HG03432 (cell line): Measurements from ENCODE around the gene EMC10.

Experiments
- ATAC-seq: cut with Tn5 transposase; IDR thresholded peaks from one replicate; pipeline ENCODE4 v1.9.1; 2021; ENCODE audit warnings: mild to moderate bottlenecking, moderate library complexity; ENCODE audit not compliant: unreplicated experiment

EMC10 gene

DNA sequence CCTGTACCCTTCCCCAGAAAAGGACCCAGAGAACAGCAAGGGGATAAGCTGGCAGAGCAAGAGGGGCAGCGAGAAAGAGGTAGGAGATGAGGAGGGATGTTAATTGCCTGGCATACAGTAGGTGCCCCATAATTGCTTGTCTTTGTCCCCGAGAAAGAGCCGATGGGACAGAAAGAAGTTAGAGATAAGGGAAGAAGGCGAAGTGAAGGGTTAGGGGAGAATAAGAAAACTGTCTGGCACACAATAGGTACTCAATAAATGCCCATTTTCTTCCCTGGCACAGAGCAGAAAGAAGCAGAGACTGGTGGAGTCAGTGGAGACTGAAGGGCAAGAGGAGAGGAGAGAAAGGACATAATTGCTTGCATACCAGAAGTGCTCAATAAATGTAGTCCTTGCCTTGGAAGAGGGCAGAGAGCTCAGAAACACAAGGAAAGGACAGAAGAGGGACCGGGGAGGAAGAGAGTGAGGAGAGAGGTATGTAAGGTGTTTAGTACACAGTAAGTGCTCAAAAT is 18.8 kb downstream of the EMC10 start:
- no peak for ATAC-seq

- no peak for ATAC-seq
Observed at GRCh38 chr19:50496189-50497021, 20.1 kb downstream of the EMC10 start.

GRCh38 chr19:50497022-50497405 is 20.7 kb downstream of the EMC10 start:
- ATAC-seq = no peak

DNA sequence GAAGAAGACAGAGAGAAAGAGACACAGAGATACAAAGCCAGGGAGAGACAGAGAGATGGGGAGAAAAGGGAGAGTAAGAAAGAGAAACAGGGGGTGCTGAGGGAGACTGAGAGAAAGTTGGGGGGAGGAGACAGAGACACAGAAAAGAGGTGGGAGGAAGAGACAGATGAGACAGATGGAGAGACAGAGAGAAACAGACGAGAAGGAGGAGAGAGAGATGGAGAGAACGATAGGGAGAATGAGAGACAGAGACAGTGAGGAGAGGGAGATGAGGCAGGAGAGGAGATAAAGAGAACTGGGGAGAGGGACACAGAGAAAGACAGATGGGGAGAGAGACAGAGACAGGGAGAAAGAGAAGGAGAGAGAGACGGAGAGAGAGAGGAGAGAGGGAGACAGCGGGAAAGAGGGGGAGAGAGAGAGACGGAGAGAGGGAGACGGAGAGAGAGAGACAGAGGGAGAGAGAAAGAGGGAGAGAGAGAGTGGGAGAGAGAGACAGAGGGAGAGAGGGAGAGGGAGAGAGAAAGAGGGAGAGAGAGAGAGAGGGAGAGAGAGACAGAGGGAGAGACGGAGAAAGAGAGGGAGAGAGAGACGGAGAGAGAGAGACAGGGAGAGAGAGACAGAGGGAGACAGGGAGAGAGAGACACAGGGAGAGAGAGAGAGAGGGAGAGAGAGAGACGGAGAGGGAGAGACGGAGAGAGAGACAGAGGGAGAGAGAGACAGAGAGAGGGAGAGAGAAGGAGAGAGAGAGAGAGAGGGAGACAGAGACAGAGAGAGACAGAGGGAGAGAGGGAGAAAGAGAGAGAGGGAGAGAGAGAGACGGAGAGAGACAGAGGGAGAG is 22.1 kb downstream of the EMC10 start:
- no peak for ATAC-seq

- no peak for ATAC-seq
Observed at GRCh38 chr19:50500060-50500752, 23.9 kb downstream of the EMC10 start.

DNA sequence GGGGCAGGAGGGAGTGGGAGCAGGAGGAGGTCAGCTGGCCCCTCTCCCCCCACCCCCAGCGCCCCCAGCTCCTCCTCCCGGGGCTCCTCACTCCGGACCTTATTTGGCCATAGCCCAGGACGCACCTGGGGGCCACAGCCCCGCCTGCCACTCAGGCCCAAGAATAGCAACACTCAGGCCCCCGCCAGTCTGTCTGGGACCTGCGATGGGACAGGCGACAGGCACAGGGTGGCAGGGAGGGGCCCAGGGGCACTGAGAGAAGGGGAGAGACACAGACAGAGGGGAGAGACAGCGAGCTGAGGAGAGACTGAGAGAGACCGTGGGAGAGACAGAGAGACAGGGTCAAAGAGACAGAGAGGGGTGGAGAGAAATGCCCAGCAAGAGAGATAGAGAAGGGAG is 24.4 kb downstream of the EMC10 start:
- ATAC-seq = no peak

- ATAC-seq = no peak
Observed at GRCh38 chr19:50501186-50501567, 24.9 kb downstream of the EMC10 start.

DNA sequence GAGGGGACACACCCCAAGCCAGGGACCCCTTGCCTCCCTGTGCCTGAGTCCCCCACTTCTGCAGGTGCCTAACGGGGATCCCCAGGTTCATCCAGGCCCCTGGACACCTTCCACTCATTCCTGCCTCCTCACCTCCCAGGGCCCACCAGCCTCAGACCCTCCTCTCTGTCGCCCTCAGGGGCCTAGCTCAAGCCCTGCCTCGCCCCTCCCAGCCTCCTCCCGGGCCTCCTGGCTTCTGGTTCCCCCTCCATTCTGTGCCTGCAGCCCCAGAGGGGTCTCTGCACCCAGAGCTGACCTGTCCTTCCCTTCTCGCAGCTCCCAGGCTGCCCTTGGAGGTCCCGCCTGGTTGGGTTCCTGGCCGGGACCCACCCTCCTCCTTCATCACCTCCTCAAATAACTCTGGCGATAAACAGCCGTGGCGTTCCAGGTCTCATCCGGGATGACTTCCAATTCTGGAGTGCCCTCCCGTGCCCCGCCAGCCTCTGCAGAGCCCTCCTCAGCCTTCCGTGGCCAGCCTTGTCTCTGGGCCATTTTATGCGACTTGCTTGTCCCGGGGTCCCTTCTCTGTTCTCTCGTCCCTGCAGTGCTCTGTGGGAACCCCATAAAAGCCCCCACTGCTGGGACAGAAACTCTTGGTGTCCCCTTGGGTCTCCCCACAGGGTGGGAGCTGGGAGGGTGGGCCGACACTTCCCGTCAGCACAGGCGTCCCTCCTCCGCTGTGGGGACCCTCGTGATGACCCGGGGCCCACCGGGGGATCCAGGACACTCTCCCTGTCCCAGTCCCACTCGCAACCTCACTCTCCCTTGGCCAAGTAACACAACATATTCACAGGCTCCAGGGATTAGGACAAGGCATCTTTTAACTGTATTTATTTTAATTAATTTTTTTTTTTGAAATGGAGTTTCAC is 25.5 kb downstream of the EMC10 start:
- no peak for ATAC-seq

DNA sequence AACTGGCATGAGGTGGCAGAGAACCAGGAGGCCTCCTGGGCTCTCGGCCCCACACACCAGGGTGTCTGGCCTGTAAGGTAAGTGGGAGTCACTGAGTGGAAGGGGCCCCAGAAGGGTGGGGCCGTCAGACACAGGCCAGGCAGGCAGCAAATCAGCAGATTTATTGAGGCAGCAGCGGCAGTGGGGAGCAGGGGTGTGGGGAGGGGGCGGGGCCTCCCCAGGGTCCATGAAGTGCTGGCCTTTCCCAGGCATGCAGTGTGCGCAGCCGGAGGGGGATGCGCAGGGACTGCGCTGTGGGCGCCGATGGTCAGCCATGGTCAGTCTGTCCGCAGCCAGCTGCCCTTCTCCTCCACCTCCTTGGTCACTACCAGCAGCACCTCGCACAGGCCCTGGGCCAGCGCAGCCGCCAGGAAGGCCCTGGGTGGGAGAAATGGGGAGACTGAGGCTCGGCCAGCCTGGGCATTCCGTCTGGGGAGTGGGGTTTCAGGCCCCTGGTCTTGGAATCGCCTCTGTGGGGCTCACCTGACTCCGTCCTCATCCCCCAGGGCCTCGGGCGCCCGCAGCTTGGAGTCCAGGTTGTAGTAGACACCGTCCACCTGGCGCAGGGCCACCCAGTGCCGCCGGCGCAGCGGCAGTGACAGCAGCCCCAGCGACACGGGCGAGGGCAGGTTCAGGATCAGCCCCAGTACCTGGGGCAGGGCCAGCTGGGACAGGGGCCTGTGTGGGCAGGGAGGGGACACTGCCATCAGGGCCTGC is 29.7 kb downstream of the EMC10 start:
- no peak for ATAC-seq

GRCh38 chr19:50506700-50507099 is 30.4 kb downstream of the EMC10 start:
- no peak for ATAC-seq

DNA sequence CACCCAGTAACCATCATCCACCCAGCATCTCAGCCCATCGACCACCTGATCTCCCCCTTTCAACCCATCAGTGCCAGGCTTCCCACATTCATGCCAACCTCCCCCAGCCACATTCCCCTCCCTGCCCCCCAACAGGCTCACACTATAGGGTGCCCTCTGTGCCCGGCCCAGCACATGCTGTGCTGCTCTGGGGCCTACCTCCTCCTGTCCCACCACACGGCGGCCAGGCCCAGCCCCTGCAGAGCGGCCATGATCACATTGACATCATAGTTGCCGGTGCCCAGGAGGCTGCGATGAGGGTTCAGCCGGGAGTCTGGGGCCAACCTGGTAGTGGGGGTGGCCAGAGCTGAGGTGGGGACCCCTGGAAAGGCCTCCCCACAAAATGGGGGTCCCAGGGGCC is 31.1 kb downstream of the EMC10 start:
- no peak for ATAC-seq

- no peak for ATAC-seq
Observed at GRCh38 chr19:50508843-50509190, 32.5 kb downstream of the EMC10 start.

- no peak for ATAC-seq
Observed at GRCh38 chr19:50509366-50509765, 33.1 kb downstream of the EMC10 start.

- no peak for ATAC-seq
Observed at GRCh38 chr19:50510121-50510670, 33.9 kb downstream of the EMC10 start.

GRCh38 chr19:50510700-50511068 is 34.4 kb downstream of the EMC10 start:
- no peak for ATAC-seq

- ATAC-seq = peak; percentile 85
Observed at GRCh38 chr19:50511069-50511822, 34.9 kb downstream of the EMC10 start, which contains the start of gene JOSD2. JOSD2 (minus strand) TSS chr19:50511191; CDS start chr19:50510431, 760 bp downstream.

DNA sequence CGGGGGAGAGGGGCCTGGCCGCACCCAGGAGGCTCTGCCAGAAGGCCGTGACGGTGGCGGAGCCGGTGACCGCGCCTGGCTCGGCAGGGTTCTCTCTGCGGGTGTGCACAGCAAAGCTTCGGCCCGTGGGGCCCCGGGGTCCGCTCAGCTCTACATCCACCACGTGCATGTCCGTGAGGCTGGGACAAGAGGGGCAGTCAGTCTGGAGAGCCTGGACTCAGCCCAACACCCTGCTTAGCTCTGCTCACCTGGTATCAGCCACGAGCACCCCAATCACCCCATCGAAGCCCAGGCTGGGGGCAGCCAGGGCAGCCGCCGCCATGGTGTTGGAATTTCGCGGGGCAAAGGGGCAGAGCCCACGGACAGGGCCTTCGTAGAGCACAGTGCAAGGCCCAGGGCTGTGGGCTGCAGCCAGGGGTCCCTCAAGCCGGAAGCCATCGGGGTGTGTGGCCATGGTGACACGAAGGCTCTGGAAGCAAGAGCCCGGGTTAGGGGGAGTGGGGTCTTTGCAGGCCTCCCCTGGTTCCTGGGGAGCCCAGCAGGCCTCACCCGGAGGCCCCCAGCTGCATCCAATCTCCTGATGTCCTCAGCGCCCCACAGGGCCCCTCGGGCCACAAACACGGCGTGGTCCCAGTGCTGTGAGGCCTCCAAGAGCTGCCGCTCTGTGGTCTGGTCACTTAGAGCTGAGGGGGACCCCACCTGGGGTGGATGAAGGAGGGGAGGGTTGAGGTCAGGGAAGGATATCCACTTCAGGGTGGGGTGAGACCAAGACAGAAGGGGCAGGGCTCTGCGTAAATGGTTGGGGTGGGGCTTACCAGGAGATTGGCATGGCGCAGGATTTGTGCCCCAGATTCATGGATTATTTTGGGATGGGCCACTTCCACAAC is 36.0 kb downstream of the EMC10 start:
- no peak for ATAC-seq
